Right ventricle myocardium superior (tissue), 1 donor: ENCODE results near the gene AEBP2. TPM values are rescaled to one million over a fixed set of nuclear protein-coding genes. Genes with fewer than 3 reads are reported as not detected.
"Not testable (repeated sequence)": the region's sequence is repeated elsewhere in the genome, so short reads cannot be mapped to it uniquely, and the experiment has no call there.

Experiments
- ATAC-seq: fragments of 200-7000 bp; cut with Tn5 transposase; one replicate; pipeline ENCODE4 v1.9.1; 2020; ENCODE audit warnings: mild to moderate bottlenecking; ENCODE audit not compliant: poor library complexity
- DNase-seq: peaks from one replicate; pipeline ENCODE4 v3.0.0-alpha.2; 2020
- intact Hi-C: fragments of 100-400 bp; cut with DNase I; formaldehyde crosslinking; loops from one replicate; pipeline ENCODE4 v1.11.2; 2022
- total RNA-seq: library from RNA; stranded (reverse); fragmentation: NEBNext Ultra II Directional; extraction: Animal tissue kit (Norgen Biotek cat#: 25700); gene quantifications from one replicate; pipeline ENCODE4 v1.2.1, GENCODE V29; 2021
- donor health status: DM: no; HTN: yes; CAD: no; lungs with severe emphysema.

The AEBP2 gene
- total RNA-seq, 1 donor from 2014 or later: 27.5 TPM

GRCh38 chr12:19444097-19444496, 4.8 kb downstream of the AEBP2 start:
- ATAC-seq: no peak
- no peak for DNase-seq
- intact Hi-C loops: no loop called here

- intact Hi-C loops: no loop called here
Observed at GRCh38 chr12:19447386-19447785, 8.1 kb downstream of the AEBP2 start.

DNA sequence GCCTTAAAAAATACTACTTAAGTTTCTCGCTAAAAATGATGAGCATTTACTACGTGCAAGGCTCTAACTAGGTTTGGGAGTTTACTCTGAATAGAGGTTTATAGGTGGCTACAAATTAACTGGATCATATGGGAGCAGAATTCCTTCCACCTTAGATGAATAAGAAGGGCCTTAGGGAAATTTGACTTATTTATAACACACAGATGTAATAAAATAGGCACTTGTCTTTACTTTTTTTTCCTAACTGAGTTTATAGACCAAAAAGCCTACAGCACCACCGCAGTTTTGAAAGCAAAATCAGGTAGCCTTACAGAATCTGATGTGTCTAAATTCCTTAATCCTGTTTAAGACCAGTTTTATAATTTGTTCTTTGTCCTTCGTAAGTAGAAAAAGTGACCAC, 10.5 kb downstream of the AEBP2 start:
- ATAC-seq (no peak), DNase-seq (no peak)
- intact Hi-C loops: no loop called here

More at GRCh38 chr12:19447386-19447785, 8.1 kb downstream of the AEBP2 start:
- no peak for DNase-seq
- no peak for ATAC-seq

DNA sequence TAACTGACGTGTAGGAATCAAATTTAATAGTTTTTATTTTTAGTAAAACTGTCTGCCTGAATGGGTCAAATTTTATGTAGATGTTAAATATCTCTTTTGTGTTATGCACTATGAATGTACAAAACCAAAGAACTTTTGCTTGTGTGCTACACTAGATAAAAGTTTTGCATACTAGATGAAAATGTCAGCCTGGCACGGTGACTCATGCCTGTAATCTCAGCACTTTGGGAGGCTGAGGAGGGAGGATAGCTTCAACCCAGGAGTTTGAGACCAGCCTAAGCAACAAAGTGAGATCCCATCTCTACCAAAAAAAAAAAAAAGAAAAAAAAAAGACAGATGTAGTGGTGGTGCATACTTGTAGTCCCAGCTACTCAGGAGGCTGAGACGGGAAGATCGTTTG, 11.1 kb downstream of the AEBP2 start:
- ATAC-seq (no peak), DNase-seq (no peak)
- intact Hi-C loops: no loop called here

DNA sequence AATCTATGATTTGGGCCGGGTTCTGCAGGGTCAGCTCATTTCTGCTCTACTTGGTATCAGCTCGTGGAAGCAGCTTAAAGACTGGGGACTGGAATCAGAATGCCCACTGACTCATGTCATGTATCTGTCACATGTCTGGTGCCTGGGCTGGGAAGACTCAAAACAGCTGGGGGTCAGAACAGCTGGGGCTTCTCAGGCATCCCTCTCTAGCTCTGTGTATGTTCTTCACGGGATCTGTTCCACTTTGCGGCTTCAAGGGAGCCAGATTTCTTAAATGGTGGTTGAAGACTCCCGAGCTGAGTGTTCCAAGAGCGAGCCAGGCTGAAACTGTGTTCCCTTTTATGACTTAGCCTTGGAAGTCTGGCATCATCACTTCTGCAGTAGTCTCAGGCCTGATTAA, 11.9 kb downstream of the AEBP2 start:
- ATAC-seq (peak; percentile 26), DNase-seq (no peak)
- intact Hi-C loops: no loop called here

GRCh38 chr12:19453961-19454360, 14.7 kb downstream of the AEBP2 start:
- intact Hi-C loops: no loop called here
- DNase-seq (no peak), ATAC-seq (no peak)

DNA sequence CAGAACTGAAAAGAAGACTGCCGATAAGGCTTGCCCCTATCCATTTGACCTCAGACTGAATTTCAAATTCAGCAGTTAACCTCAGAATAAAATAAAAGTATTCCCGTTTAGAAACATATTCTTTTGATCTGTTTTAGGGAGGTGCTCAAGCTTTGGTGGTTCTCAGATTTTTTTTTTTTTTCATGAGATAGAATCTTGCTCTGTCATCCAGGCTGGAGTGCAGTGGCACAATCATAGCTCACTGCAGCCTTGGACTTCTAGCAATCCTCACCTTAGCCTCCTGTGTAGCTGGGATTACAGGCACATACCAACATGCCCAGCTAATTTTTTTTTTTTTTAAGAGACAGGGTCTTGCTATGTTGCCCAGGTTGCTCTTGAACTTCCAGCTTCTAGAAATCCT, 15.5 kb downstream of the AEBP2 start:
- intact Hi-C loops: no loop called here
- no peak for DNase-seq

DNA sequence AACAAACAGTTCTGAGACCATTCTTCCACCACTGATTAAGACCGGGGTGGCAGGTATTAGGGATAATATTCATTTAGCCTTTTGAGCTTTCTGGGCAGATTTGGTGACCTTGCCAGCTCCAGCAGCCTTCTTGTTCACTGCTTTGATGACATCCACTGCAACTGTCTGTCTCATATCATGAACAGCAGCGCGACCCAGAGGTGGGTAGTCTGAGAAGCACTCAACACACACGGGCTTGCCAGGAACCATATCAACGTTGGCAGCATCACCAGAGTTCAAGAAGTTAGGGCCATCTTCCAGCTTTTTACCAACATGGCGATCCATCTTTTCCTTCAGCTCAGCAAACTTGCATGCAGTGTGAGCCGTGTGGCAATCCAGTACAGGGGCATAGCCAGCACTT, 16.9 kb downstream of the AEBP2 start:
- ATAC-seq (peak; percentile 76), DNase-seq (peak; percentile 77)
- intact Hi-C loops: no loop called here

More for the DNA sequence above, 15.5 kb downstream of the AEBP2 start:
- no peak for ATAC-seq

GRCh38 chr12:19457561-19457960, 18.3 kb downstream of the AEBP2 start:
- no peak for ATAC-seq
- no peak for DNase-seq
- intact Hi-C loops: no loop called here

- intact Hi-C loops: no loop called here
- ATAC-seq (no peak), DNase-seq (no peak)
Observed at GRCh38 chr12:19458733-19459132, 19.4 kb downstream of the AEBP2 start.

GRCh38 chr12:19461999-19462398, 22.7 kb downstream of the AEBP2 start:
- no peak for DNase-seq
- intact Hi-C loops: no loop called here
- ATAC-seq: no peak

DNA sequence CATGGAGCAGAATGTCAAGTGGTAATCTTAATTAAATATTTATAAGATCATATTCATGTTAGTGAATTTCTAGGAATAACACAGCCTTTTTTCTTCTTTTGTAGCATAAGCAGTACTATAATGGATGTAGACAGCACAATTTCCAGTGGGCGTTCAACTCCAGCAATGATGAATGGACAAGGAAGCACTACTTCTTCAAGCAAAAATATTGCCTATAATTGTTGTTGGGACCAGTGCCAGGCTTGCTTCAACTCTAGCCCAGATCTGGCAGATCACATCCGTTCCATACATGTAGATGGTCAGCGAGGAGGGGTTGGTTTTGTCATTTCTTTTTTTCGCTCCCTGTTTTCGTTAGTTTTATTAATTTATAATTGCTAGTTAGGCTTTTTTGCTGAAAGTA, 23.1 kb downstream of the AEBP2 start:
- DNase-seq: no peak
- intact Hi-C loops: no loop called here
- no peak for ATAC-seq

DNA sequence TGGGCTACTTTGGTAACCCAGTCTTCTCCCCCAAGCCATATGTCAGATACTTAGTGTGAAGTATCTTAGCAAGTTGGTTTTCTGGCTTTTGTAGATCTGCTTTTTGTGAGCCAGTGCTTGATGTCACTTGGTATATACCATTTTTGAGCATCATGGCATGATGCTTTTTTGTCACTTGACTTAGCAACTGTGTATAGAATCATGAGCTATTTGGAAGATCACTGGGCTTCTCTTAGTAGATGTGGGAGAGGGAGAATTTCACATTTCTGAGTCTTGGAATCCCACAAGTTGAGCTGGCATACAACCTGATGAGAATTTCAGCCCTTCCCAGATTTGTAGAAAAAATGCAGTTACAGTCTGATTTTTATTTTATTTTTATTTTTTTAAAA, 24.9 kb downstream of the AEBP2 start:
- ATAC-seq: no peak

DNA sequence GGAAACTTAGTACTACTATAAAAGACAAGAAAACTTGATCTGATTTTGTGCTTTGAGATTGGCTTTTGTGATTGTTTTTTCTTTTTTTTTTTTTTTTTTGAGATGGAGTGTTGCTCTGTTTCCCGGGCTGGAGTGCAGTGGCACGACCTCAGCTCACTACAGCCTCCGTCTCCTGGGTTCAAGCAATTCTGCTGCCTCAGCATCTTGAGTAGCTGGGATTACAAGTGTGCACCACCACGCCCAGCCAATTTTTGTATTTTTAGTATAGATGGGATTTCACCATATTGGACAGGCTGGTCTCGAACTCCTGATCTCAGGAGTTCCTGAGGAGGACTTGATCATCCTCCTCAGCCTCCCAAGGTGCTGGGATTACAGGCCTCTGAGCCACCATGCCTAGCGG, 26.4 kb downstream of the AEBP2 start:
- intact Hi-C loops: no loop called here
- no peak for ATAC-seq

More for the DNA sequence above, 24.9 kb downstream of the AEBP2 start:
- intact Hi-C loops: no loop called here
- DNase-seq: no peak

GRCh38 chr12:19474147-19474546, 34.9 kb downstream of the AEBP2 start:
- peak; percentile 38 for ATAC-seq
- intact Hi-C loops: no loop called here
- no peak for DNase-seq

More for the DNA sequence above, 26.4 kb downstream of the AEBP2 start:
- no peak for DNase-seq

- ATAC-seq, DNase-seq, intact Hi-C loops: not testable (repeated sequence)
Observed at GRCh38 chr12:19475884-19476505, 36.7 kb downstream of the AEBP2 start.

DNA sequence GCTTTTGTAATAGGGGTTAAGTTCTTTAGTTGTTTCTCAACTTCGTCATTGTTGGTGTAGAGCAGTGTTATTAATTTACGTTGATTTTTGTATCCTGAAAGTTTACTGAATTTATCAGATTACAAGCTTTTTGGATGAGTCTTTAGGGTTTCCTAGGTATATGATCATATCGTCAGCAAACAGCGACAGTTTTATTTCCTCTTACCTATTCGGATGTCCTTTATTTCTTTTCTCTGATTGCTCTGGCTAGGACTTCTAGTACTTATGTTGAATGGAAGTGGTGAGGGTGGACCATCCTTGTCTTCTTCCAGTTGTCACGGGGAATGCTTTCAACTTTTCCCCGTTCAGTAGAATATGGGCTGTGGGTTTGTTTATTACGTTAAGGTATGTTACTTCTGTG, 37.8 kb downstream of the AEBP2 start:
- intact Hi-C loops: no loop called here

GRCh38 chr12:19480459-19480858, 41.2 kb downstream of the AEBP2 start:
- DNase-seq (no peak), ATAC-seq (no peak)
- intact Hi-C loops: no loop called here

More for the DNA sequence above, 37.8 kb downstream of the AEBP2 start:
- ATAC-seq (no peak), DNase-seq (no peak)

GRCh38 chr12:19482036-19482435, 42.7 kb downstream of the AEBP2 start:
- intact Hi-C loops: no loop called here
- ATAC-seq (no peak), DNase-seq (no peak)

- peak; percentile 54 for DNase-seq
- peak; percentile 63 for ATAC-seq
- intact Hi-C loops: no loop called here
Observed at GRCh38 chr12:19482551-19483109, 43.3 kb downstream of the AEBP2 start.

- no peak for DNase-seq
- intact Hi-C loops: no loop called here
- ATAC-seq: no peak
Observed at GRCh38 chr12:19483727-19484126, 44.4 kb downstream of the AEBP2 start.
